ENCODE results near the gene RAB11FIP3. TPM values are rescaled to one million over a fixed set of nuclear protein-coding genes. Genes with fewer than 3 reads are reported as not detected.
A peak's percentile ranks its signal among the peaks of the same experiment; 100 is the strongest.

Gene RAB11FIP3
- total and polyA plus RNA-seq, 2 of the 13 experiments (the other 11 are each of a cell fraction or from before 2014, with no cell fraction given), result 34.3 to 57.6 TPM

GRCh38 chr16:548586-548985, 123.1 kb downstream of the RAB11FIP3 start:
- BruUV-seq (replicated peaks), result no TSS peak
- H3K79me2 ChIP-seq (ENCODE audit: insufficient read depth, low read length), result peaks cover 14% of the 10 kb centered on the region
- TF ChIP-seq CENPX (CRISPR knock-in tag; IDR thresholded peaks at IDR 0.05) (no peak), AGO2 (optimal IDR thresholded peaks at IDR 0.05; ENCODE audit: low read depth, low read length) (peak; percentile 45)

GRCh38 chr16:549544-550263, 124.3 kb downstream of the RAB11FIP3 start:
- Histone ChIP-seq H3K9me3 (ENCODE audit: low read length) (no peaks in the 10 kb centered on the region), H3K79me2 (ENCODE audit: insufficient read depth, low read length) (peaks cover 5% of the 10 kb centered on the region), H3K4me2 (ENCODE audit: low read depth, low read length) (no peak overlapping the region), H4K20me1 (ENCODE audit: insufficient read depth, low read length) (no peaks in the 10 kb centered on the region), H2AFZ (ENCODE audit: low read length) (no peak overlapping the region), H3K36me3 (replicated peaks in 1 of 2; ENCODE audit: control insufficient read depth in 1 of 2, insufficient read depth in 2 of 2, low read length in 2 of 2) (peaks cover 4 to 8% of the 10 kb centered on the region in 2 experiments; a peak in 2 of 5 replicates), H3K4me1 (ENCODE audit: insufficient read depth, low read length) (peaks cover 12% of the 10 kb centered on the region), H3K27ac (ENCODE audit: extremely low read length, insufficient read depth, low read length) (no peak overlapping the region), H3K27me3 (ENCODE audit: control insufficient read depth in 1 of 2, insufficient read depth in 2 of 2, low read length in 2 of 2) (no peaks in the 10 kb centered on the region), H3K9ac (ENCODE audit: insufficient read depth, low read depth, low read length) (no peak overlapping the region), H3K4me3 (replicated peaks in 1 of 3; ENCODE audit: insufficient read depth in 1 of 3, low read depth in 2 of 3, low read length in 3 of 3) (no peak overlapping the region)
- no peak for FAIRE-seq
- TF ChIP-seq CTCF (CRISPR knock-in tag; IDR thresholded peaks at IDR 0.05) (peak; percentile 30; the same call in 1 of the 2 replicates), ZFX (CRISPR knock-in tag; IDR thresholded peaks at IDR 0.05; ENCODE audit: low read depth) (no peak), ZNF251 (CRISPR knock-in tag; IDR thresholded peaks at IDR 0.05) (no peak), KDM4B (CRISPR knock-in tag; IDR thresholded peaks at IDR 0.05) (no peak), ZNF230 (CRISPR knock-in tag; IDR thresholded peaks at IDR 0.05) (no peak), ZBTB33 (CRISPR knock-in tag; IDR thresholded peaks at IDR 0.05) (peak; percentile 98), ATF5 (CRISPR knock-in tag; IDR thresholded peaks at IDR 0.05; ENCODE audit: low read depth) (no peak), ZNF557 (CRISPR knock-in tag; IDR thresholded peaks at IDR 0.05) (no peak), AGO2 (optimal IDR thresholded peaks at IDR 0.05; ENCODE audit: low read depth, low read length) (peak; percentile 21)
- intact Hi-C loops (cut with micrococcal nuclease; ENCODE audit: unreplicated experiment), result no loop called here
- POLR2A ChIA-PET, result no interaction called here
- CTCF ChIA-PET (ENCODE audit: low intra/inter-chr PET ratio, low total read pairs), result no interaction called here
- ATAC-seq, result no peak
- in situ Hi-C loops (cut with HindIII; ENCODE audit: extremely low pct_ligation_motif_present, low pct_unique_long_range_greater_than_20kb), result no loop called here
- WGBS (ENCODE audit: low lambda C conversion rate), result 97% methylated on average over 35 of the region's 54 CpGs
- DNase-seq (ENCODE audit: low spot score), result no peak
- no TSS peak for BruUV-seq (replicated peaks)

More at GRCh38 chr16:548586-548985, 123.1 kb downstream of the RAB11FIP3 start:
- Histone ChIP-seq H3K4me1 (ENCODE audit: insufficient read depth, low read length) (peaks cover 7% of the 10 kb centered on the region), H3K36me3 (replicated peaks in 1 of 2; ENCODE audit: control insufficient read depth in 1 of 2, insufficient read depth in 2 of 2, low read length in 2 of 2) (peaks cover 5 to 8% of the 10 kb centered on the region in 2 experiments; a peak in 2 of 5 replicates), H3K4me2 (ENCODE audit: low read depth, low read length) (no peak overlapping the region), H3K9ac (ENCODE audit: insufficient read depth, low read depth, low read length) (no peak overlapping the region), H4K20me1 (ENCODE audit: insufficient read depth, low read length) (no peaks in the 10 kb centered on the region), H3K9me3 (ENCODE audit: low read length) (no peaks in the 10 kb centered on the region), H3K27me3 (ENCODE audit: control insufficient read depth in 1 of 2, insufficient read depth in 2 of 2, low read length in 2 of 2) (no peaks in the 10 kb centered on the region), H3K4me3 (replicated peaks in 1 of 3; ENCODE audit: insufficient read depth in 1 of 3, low read depth in 2 of 3, low read length in 3 of 3) (no peak overlapping the region), H3K27ac (ENCODE audit: extremely low read length, insufficient read depth, low read length) (no peak overlapping the region), H2AFZ (ENCODE audit: low read length) (no peak overlapping the region)
- ATAC-seq (no peak), DNase-seq (ENCODE audit: low spot score) (no peak), FAIRE-seq (no peak)
- 100% methylated on average over 5 of the region's 21 CpGs for WGBS (ENCODE audit: low lambda C conversion rate)
- intact Hi-C loops (cut with micrococcal nuclease; ENCODE audit: unreplicated experiment) (no loop called here), in situ Hi-C loops (cut with HindIII; ENCODE audit: extremely low pct_ligation_motif_present, low pct_unique_long_range_greater_than_20kb) (no loop called here)
- POLR2A ChIA-PET, result no interaction called here
- CTCF ChIA-PET (ENCODE audit: low intra/inter-chr PET ratio, low total read pairs), result no interaction called here
